Left lobe of liver (tissue), 2 donors: Measurements from ENCODE around the gene SLC5A10. TPM values are rescaled to one million over a fixed set of nuclear protein-coding genes. Genes with fewer than 3 reads are reported as not detected.

Source experiments
- ATAC-seq: fragments of 200-7000 bp; cut with Tn5 transposase; one replicate; pipeline ENCODE4 v1.9.1; 2020; ENCODE audit warnings: mild to moderate bottlenecking, moderate library complexity
- DNase-seq: peaks from one replicate; pipeline ENCODE4 v3.0.0-alpha.2; 2020; ENCODE audit warnings: low spot score
- total RNA-seq: library from RNA; stranded (reverse); gene quantifications from one replicate; pipeline ENCODE4 v1.2.1, GENCODE V29; 2021
- donor health status: DM: no; HTN: no; CAD: no; lungs with moderate emphysema.
- donor health status: DM: no; HTN: yes; CAD: no.

SLC5A10 gene
- total RNA-seq, 1 donor from 2014 or later, result not detected

- ATAC-seq (no peak), DNase-seq (no peak)
These were observed 50.1 kb downstream of the SLC5A10 start for GRCh38 chr17:19001907-19002590.

GRCh38 chr17:19002805-19003542 is 51.0 kb downstream of the SLC5A10 start:
- ATAC-seq (no peak), DNase-seq (no peak)

GRCh38 chr17:19003543-19004420 is 51.8 kb downstream of the SLC5A10 start:
- DNase-seq (peak; percentile 80), ATAC-seq (peak; percentile 62)

- DNase-seq (peak; percentile 89), ATAC-seq (peak; percentile 77)
These were observed 52.6 kb downstream of the SLC5A10 start, which contains the start of gene FAM83G for GRCh38 chr17:19004421-19005136. Gene FAM83G (minus strand): TSS chr17:19004764. CDS start chr17:19004041, 723 bp downstream.

- ATAC-seq, result peak; percentile 53
These were observed 53.3 kb downstream of the SLC5A10 start for GRCh38 chr17:19005137-19005773.

GRCh38 chr17:19005789-19006430 is 53.9 kb downstream of the SLC5A10 start:
- peak; percentile 77 for DNase-seq
- peak; percentile 48 for ATAC-seq

More at GRCh38 chr17:19005137-19005773, 53.3 kb downstream of the SLC5A10 start:
- no peak for DNase-seq

- ATAC-seq (no peak), DNase-seq (no peak)
These were observed 54.7 kb downstream of the SLC5A10 start for GRCh38 chr17:19006698-19007097.

- DNase-seq (no peak), ATAC-seq (no peak)
These were observed 58.0 kb downstream of the SLC5A10 start for GRCh38 chr17:19009970-19010369.

GRCh38 chr17:19010729-19011505 is 59.0 kb downstream of the SLC5A10 start:
- DNase-seq (no peak), ATAC-seq (no peak)

- ATAC-seq (no peak), DNase-seq (no peak)
These were observed 59.6 kb downstream of the SLC5A10 start for GRCh38 chr17:19011581-19011980.

GRCh38 chr17:19012171-19013080 is 60.5 kb downstream of the SLC5A10 start:
- DNase-seq (no peak), ATAC-seq (no peak)

- ATAC-seq (no peak), DNase-seq (no peak)
These were observed 61.3 kb downstream of the SLC5A10 start for GRCh38 chr17:19013226-19013625.

- no peak for DNase-seq
- no peak for ATAC-seq
These were observed 62.1 kb downstream of the SLC5A10 start for GRCh38 chr17:19013806-19014627.

GRCh38 chr17:19014628-19015215 is 62.8 kb downstream of the SLC5A10 start:
- DNase-seq (no peak), ATAC-seq (no peak)

- DNase-seq (no peak), ATAC-seq (no peak)
These were observed 63.5 kb downstream of the SLC5A10 start for GRCh38 chr17:19015428-19015827.

- no peak for DNase-seq
- no peak for ATAC-seq
These were observed 64.3 kb downstream of the SLC5A10 start for GRCh38 chr17:19016297-19016696.
